ENCODE results near the gene RYR2. TPM values are rescaled to one million over a fixed set of nuclear protein-coding genes. Genes with fewer than 3 reads are reported as not detected.

The RYR2 gene
- 0.28 and 0.90 TPM in 2 replicates for total RNA-seq (ENCODE audit: low replicate concordance)

- no peaks in the 10 kb centered on the region for H3K36me3 ChIP-seq
- Mint-ChIP-seq H3K9me3 (no peaks in the 10 kb centered on the region), H3K4me1 (peaks cover 13% of the 10 kb centered on the region), H3K4me3 (peak within 1 kb of the TSS; percentile 93), H3K27me3 (ENCODE audit: insufficient read depth, low read depth) (peaks cover 37% of the 10 kb centered on the region), H3K27ac (no peak within 1 kb of the TSS), H3K36me3 (peaks cover 2% of the 10 kb centered on the region)
- H3K27me3 ChIP-seq: peaks cover 70% of the 10 kb centered on the region
- peaks cover 10% of the 10 kb centered on the region for H3F3A ChIP-seq (ENCODE audit: low read depth)
- H2AFZ ChIP-seq (replicated peaks): peak within 1 kb of the TSS; percentile 70
- DNase-seq (ENCODE audit: low spot score): peak; percentile 94
- H3K4me1 ChIP-seq: peaks cover 11% of the 10 kb centered on the region
- H3K4me2 ChIP-seq: peak within 1 kb of the TSS; percentile 100
- peaks cover 16% of the 10 kb centered on the region for H4K20me1 ChIP-seq (ENCODE audit: low read depth)
- TF ChIP-seq EZH2phosphoT487 (IDR thresholded peaks at IDR 0.05): no peak
- TF ChIP-seq CTCF (IDR thresholded peaks at IDR 0.05): peak; percentile 70
- peak within 1 kb of the TSS; percentile 71 for H3K4me3 ChIP-seq
- no peak within 1 kb of the TSS for H3K9ac ChIP-seq
- H3K79me2 ChIP-seq (ENCODE audit: low read depth): no peaks in the 10 kb centered on the region
- no peaks in the 10 kb centered on the region for H3K9me3 ChIP-seq (ENCODE audit: low read depth)
- no peak within 1 kb of the TSS for H3K27ac ChIP-seq
These were observed at the start of gene RYR2 for GRCh38 chr1:237041795-237042525. TSS of gene RYR2 (plus strand) at chr1:237042184. CDS start at chr1:237042522, 338 bp downstream.

GRCh38 chr1:236992449-236992848, 49.5 kb upstream of the RYR2 start:
- Histone ChIP-seq H3K9ac (no peak overlapping the region), H2AFZ (replicated peaks) (no peak overlapping the region), H3K4me3 (no peak overlapping the region), H3K27me3 (no peaks in the 10 kb centered on the region), H3F3A (ENCODE audit: low read depth) (no peaks in the 10 kb centered on the region), H3K36me3 (no peaks in the 10 kb centered on the region), H3K9me3 (ENCODE audit: low read depth) (peaks cover 6% of the 10 kb centered on the region), H3K79me2 (ENCODE audit: low read depth) (no peaks in the 10 kb centered on the region), H4K20me1 (ENCODE audit: low read depth) (no peaks in the 10 kb centered on the region), H3K27ac (no peak overlapping the region), H3K4me1 (no peaks in the 10 kb centered on the region), H3K4me2 (no peak overlapping the region)
- Mint-ChIP-seq H3K36me3 (no peaks in the 10 kb centered on the region), H3K27me3 (ENCODE audit: insufficient read depth, low read depth) (no peaks in the 10 kb centered on the region), H3K27ac (no peak overlapping the region), H3K4me1 (no peaks in the 10 kb centered on the region), H3K4me3 (no peak overlapping the region), H3K9me3 (peaks cover 16% of the 10 kb centered on the region)
- TF ChIP-seq EZH2phosphoT487 (IDR thresholded peaks at IDR 0.05) (no peak), EZH2 (IDR thresholded peaks at IDR 0.05) (no peak), CTCF (IDR thresholded peaks at IDR 0.05) (no peak)
- DNase-seq (ENCODE audit: low spot score): no peak

- no peak for TF ChIP-seq CTCF (IDR thresholded peaks at IDR 0.05)
- TF ChIP-seq EZH2phosphoT487 (IDR thresholded peaks at IDR 0.05): no peak
- TF ChIP-seq EZH2 (IDR thresholded peaks at IDR 0.05): no peak
- H3K4me1 Mint-ChIP-seq: peaks cover 3% of the 10 kb centered on the region
- no peaks in the 10 kb centered on the region for H3K27me3 Mint-ChIP-seq (ENCODE audit: insufficient read depth, low read depth)
- Histone ChIP-seq H3K4me2 (no peak overlapping the region), H3K79me2 (ENCODE audit: low read depth) (no peaks in the 10 kb centered on the region), H3K9me3 (ENCODE audit: low read depth) (peaks cover 4% of the 10 kb centered on the region), H4K20me1 (ENCODE audit: low read depth) (no peaks in the 10 kb centered on the region), H2AFZ (replicated peaks) (no peak overlapping the region), H3K4me1 (no peaks in the 10 kb centered on the region), H3F3A (ENCODE audit: low read depth) (no peaks in the 10 kb centered on the region), H3K4me3 (no peak overlapping the region), H3K27me3 (no peaks in the 10 kb centered on the region), H3K27ac (no peak overlapping the region), H3K9ac (no peak overlapping the region), H3K36me3 (no peaks in the 10 kb centered on the region)
- no peaks in the 10 kb centered on the region for H3K36me3 Mint-ChIP-seq
- no peak overlapping the region for H3K27ac Mint-ChIP-seq
- H3K9me3 Mint-ChIP-seq: peaks cover 13% of the 10 kb centered on the region
- no peak for DNase-seq (ENCODE audit: low spot score)
- H3K4me3 Mint-ChIP-seq: no peak overlapping the region
These were observed 47.5 kb upstream of the RYR2 start for GRCh38 chr1:236994450-236994849.
